HG03520 (cell line): Measurements from ENCODE around the gene ACADM.
"Not testable (repeated sequence)": the region's sequence is repeated elsewhere in the genome, so short reads cannot be mapped to it uniquely, and the experiment has no call there.

Experiments used
- ATAC-seq: cut with Tn5 transposase; IDR thresholded peaks from one replicate; pipeline ENCODE4 v1.9.1; 2021; ENCODE audit warnings: mild to moderate bottlenecking, moderate library complexity; ENCODE audit not compliant: unreplicated experiment

ACADM gene

DNA sequence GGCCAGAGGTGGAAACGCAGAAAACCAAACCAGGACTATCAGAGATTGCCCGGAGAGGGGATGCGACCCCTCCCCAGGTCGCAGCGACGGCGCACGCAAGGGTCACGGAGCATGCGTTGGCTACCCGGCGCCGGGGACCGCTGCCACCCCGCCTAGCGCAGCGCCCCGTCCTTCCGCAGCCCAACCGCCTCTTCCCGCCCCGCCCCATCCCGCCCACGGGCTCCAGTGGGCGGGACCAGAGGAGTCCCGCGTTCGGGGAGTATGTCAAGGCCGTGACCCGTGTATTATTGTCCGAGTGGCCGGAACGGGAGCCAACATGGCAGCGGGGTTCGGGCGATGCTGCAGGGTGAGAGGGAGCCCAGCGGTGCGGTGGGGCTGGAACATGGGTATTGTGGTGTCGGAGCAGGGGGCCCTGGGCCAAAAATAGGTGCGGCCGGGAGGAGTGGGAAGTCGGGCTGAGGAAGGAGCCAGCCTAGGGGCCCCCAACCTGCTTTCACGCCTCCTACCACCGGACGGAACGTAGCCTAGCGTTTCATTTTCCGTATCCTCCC, at the start of gene ACADM:
ACADM (plus strand) TSS at position 238 of the 551 bp plus-strand sequence; CDS start at position 317, 79 bp downstream.
- peak; percentile 81 for ATAC-seq

DNA sequence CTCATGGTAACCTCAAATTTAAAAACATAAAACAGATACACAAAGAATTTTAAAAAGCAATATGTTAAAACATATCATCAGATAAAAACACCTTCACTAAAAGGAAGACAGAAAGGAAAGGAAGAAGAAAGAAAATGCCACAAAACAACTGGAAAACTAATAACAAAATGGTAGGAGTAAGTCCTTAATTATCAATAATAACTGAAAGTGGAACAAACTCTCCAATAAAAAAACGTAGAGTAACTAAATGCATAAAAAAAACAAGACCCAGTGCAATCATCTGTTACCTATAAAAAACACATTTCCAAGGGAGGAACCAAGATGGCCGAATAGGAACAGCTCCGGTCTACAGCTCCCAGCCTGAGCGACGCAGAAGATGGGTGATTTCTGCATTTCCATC, 47.1 kb upstream of the ACADM start:
- ATAC-seq: no peak

DNA sequence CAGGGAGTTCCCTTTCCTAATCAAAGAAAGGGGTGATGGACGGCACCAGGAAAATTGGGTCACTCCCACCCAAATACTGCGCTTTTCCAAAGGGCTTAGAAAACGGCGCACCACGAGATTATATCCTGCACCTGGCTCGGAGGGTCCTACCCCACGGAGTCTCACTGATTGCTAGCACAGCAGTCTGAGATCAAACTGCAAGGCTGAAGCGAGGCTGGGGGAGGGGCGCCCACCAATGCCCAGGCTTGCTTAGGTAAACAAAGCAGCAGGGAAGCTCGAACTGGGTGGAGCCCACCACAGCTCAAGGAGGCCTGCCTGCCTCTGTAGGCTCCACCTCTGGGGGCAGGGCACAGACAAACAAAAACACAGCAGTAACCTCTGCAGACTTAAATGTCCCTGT, 46.5 kb upstream of the ACADM start:
- ATAC-seq: not testable (repeated sequence)

- no peak for ATAC-seq
Measured at GRCh38 chr1:75690547-75690946, 34.0 kb upstream of the ACADM start.

DNA sequence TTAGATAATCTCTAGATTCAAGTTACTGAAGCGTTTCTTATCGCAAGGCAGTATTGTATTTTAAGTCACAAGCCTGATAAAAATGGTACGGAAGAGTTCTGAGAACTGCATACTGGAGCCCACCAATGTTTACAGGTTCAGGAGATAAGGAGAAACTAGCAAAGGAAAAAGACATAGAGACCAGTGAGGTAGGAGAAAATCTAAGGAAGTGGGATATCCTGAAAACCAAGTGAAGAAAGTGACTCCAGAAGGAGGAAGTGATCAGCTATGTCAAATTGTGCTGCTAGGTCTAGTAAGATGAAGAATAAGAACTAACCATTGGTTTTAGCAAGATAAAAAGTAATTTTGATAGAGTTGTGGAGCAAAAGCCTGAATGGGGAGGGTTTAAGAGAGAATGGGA, 31.0 kb upstream of the ACADM start:
- no peak for ATAC-seq

GRCh38 chr1:75696000-75696399, 28.5 kb upstream of the ACADM start:
- ATAC-seq: no peak

DNA sequence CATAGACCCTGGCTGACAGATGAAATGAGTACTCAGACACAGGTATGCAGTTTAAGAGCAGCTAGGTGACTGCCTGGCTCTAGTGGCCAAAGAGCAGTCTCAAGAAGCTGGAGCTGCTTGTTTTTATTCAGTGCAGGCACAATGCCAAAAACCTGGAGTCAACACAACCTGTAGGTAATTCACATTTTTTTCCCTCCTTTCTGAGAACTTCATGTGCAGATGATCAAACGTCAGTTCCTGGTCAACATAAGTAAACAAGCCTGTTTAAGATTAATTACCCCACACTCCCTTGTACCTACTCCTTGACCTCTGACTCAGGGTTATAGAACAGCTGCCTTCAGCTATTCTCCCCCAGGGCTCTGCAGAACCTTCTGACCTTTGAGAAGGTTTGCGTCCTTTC, 17.3 kb upstream of the ACADM start:
- no peak for ATAC-seq

DNA sequence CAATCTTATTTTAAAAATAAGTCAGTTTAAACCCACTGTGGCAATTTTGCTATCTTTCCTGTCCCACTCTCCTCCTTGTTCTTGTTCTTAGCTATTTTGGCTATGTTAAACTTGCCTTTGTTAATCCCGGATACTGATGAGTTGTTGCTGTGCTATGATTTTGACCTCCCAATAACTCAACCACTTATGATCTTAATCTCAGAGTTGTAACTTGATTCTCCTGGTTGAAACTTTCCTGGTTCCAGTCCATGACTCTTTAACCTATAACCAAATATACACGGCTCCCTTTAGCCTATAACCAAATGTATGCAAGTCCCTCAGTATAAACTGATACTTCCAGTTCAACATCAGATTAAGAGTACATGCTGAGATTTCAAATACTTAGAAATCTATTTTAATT, 15.6 kb upstream of the ACADM start:
- ATAC-seq: no peak

DNA sequence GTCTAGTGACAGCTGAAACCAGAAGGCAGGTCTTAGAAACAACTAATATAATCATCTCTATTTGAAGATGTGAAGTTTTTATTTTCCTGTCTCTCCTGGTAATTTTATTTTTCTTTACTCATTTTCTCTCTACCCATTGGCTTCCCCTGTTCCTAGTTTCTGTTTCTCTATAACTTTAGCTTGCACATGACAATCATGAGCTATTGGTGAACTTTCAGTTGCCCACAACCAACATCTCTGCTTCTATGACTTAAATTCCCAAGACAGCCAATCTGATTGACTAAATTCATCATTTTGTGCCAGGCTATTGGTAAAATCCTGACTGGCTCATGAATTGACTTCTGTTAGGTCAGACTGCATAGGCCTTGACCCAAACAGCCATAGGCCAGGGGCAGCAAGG, 13.7 kb upstream of the ACADM start:
- no peak for ATAC-seq

DNA sequence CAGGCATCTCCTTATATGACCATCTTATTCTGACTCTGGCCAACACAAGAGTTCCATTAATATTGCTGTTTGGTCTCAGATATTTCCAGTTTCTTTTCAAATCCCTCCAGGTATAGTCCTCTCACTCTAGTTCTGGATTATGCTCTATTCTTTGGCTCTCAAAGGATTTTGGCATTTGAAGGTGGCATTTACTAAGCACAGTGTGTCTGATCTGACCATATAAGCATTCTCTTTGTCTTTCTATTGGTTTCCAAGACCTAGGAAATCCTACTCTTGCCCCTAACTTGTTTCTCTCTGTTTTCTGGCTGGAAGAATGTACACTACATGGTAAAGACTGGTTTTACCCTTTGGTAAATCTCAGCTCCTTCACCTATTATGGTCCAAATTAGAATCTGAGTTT, 12.7 kb upstream of the ACADM start:
- no peak for ATAC-seq

DNA sequence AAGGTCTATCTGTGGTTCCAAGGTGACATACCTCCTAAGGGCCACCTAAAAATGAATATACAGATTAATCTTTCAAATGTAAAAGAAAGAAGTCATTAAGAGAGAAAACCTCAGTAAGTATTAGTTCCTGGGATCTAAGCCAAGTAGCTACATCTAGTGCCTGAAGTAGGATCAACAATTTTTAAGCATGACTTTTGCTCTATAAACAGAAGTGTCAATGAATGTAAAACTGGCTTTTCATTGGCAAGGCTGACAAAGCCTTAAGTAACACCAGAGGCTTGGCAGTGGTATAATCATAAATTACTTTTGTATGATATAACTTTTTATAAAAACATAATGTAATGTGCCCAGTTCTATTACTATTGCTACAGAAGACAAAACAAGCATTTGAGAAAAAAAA, 12.2 kb upstream of the ACADM start:
- no peak for ATAC-seq

- ATAC-seq: no peak
Measured at GRCh38 chr1:75719810-75720209, 4.7 kb upstream of the ACADM start.

GRCh38 chr1:75720325-75720724, 4.2 kb upstream of the ACADM start:
- no peak for ATAC-seq

DNA sequence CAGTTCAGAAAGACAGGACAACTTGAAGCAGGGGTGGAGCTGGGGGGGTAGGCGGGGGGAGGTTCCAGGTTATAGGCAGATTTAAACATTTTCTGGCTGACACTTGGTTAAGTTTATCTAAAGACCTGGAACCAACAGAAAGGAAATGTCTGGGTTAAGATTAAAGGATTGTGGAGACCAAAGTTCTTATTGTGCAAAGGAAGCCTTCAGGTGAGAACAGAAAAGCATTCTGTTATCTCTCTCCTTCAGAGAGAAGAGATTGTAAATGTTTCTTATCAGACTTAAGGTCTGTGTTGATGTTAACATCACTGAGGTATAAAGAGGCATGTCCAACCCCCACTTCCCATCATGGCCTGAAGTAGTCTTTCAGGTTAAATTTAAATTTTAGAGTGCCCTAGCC, 3.7 kb upstream of the ACADM start:
- ATAC-seq: no peak

DNA sequence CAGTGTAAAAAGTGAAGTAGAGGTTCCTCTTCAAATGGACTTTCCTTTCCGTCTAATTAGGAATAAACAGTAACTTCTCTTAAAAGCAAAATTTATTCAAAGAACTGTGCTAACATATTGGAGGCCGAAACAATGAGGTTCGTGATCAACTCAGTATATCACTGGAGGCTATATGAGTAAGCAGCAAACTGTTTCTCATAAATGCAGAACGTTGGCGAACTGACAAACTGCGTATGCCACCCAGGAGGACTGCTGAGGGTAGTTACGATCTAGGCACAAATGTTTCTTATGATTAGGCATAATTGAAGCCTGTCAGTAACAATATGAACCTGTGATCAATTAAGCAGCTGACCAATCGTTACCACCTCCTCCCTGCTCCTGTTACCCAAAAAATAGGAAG, 2.3 kb upstream of the ACADM start:
- ATAC-seq: not testable (repeated sequence)

GRCh38 chr1:75722966-75723365, 1.5 kb upstream of the ACADM start:
- ATAC-seq: no peak

GRCh38 chr1:75723989-75724471, 479 bp upstream of the ACADM start:
- peak; percentile 56 for ATAC-seq

- ATAC-seq: no peak
Measured at GRCh38 chr1:75725266-75725665, 757 bp downstream of the ACADM start.

GRCh38 chr1:75725861-75726361, 1.4 kb downstream of the ACADM start:
- no peak for ATAC-seq

GRCh38 chr1:75727571-75727970, 3.1 kb downstream of the ACADM start:
- ATAC-seq: no peak

GRCh38 chr1:75730432-75730831, 5.9 kb downstream of the ACADM start:
- ATAC-seq: no peak

- ATAC-seq: no peak
Measured at GRCh38 chr1:75731881-75732280, 7.4 kb downstream of the ACADM start.

DNA sequence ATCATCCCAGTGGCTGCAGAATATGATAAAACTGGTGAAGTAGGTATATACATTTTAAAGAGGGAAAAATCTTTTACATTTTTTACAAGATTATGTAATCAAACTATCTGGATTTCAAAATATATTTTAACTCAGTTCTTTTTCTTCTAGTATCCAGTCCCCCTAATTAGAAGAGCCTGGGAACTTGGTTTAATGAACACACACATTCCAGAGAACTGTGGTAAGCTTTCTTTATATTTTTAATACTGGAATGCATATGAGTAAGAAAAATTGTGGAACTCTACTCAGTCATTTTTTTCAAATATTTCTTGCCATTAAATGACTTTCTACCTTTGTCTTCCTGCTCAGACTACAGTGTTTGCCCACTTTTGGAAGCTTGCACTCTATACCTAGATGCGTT, 8.2 kb downstream of the ACADM start:
- no peak for ATAC-seq
